HCEC 1CT (cell line): ENCODE measurements around the gene FCSK.

ENCODE experiments used
- DNase-seq: peaks from one replicate; pipeline ENCODE4 v3.0.0-alpha.2; 2017

FCSK gene

GRCh38 chr16:70457446-70458166, 3.2 kb downstream of the FCSK start:
- DNase-seq, result no peak

- DNase-seq, result no peak
Observed at GRCh38 chr16:70460737-70461261, 6.4 kb downstream of the FCSK start.

GRCh38 chr16:70463235-70463634, 8.8 kb downstream of the FCSK start:
- no peak for DNase-seq

- DNase-seq, result no peak
Observed at GRCh38 chr16:70465999-70466804, 11.8 kb downstream of the FCSK start.

GRCh38 chr16:70466805-70467076, 12.3 kb downstream of the FCSK start:
- DNase-seq, result no peak

DNA sequence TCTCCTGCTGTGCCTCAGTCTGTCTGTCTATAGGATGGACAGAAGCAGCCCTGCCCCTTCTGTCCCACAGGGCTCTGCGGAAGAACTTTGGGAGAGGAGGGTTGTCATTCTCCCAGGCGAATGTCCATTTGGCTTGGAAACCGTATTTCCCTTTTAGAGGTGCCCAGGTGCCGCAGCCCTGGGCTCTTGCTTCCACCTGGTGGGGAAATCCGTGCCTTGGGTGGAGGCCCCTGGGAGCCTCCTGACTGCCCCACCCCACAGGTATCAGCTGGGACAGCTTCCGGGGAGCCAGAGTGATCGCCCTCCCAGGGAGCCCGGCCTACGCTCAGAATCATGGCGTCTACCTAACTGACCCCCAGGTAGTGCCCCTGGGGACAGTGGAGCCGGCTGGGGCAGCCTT, 12.7 kb downstream of the FCSK start:
- no peak for DNase-seq

DNA sequence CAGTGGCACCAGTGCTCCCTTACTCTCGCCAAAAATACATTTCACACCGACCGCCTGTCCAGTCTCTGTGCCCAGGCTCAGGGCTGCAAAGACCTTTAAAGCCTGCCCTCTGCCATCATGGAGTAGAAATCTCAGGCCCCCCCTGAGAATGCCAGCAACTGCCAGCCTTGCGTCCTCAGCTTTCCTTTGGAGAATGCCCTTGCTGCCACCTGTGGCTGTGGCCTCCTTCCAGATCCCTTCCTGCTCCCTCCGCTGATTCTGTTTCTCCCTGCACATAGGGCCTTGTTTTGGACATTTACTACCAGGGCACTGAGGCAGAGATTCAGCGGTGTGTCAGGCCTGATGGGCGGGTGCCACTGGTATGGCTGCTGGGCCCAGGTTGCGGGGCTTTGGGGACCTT, 13.2 kb downstream of the FCSK start:
- DNase-seq, result no peak

DNA sequence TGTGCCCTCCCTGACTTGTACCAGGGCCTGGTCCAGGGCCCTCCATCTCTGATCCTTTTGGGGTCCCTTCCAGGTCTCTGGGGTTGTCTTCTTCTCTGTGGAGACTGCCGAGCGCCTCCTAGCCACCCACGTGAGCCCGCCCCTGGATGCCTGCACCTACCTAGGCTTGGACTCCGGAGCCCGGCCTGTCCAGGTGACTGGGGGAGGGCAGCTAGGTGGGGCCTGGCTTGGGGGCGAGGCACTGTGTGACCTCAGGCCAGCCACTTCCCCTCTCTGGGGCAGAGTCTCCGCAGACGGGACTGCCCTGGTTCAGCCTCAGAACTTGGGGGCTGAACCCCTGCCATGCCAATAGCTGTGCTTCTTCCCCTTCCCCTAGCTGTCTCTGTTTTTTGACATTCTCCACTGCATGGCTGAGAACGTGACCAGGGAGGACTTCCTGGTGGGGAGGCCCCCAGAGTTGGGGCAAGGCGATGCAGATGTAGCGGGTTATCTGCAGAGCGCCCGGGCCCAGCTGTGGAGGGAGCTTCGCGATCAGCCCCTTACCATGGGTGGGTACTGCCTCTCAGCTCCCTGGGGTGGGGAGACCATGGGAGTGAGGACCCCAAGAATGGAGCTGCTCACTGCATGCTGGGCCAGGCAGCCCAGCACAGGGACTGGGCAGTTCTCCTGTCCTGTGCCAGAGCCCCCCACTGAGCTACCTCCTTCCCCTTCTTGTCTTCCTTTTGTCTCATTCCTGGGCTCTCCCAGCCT, 14.6 kb downstream of the FCSK start:
- DNase-seq, result no peak

DNA sequence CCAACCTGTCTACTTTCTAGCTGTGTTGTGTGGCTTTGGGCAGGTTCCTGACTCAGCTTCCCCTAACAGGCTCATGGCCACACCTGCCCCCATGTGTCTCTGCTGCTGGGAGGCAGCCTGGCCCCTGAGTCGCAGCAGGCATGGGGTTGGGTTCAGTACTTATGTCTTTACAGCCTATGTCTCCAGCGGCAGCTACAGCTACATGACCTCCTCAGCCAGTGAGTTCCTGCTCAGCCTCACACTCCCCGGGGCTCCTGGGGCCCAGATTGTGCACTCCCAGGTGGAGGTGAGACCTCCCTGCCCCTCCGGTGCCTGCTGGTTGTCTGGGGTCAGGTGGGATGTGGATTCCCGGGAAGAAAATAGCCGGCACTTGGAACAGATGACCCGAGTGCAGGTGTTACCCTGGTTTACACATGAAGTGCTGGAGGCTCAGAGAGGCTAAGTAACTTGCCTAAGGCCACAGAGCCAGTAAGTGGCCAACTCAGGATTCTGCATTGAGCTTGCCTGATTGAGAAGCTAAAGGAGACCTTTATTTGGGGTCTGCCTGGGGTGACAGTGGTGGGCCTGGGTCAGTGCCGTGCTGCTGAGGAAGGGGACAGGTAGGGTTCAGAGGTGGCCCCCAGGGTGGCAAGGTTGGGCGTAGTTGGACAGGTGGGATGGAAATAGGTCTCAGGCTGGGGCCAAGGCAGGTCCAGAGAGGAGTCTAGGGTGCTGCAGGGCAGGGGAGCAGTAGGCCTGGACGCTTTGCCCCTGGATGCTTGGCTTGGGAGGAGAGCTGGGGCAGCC, 15.9 kb downstream of the FCSK start:
- DNase-seq, result no peak

DNA sequence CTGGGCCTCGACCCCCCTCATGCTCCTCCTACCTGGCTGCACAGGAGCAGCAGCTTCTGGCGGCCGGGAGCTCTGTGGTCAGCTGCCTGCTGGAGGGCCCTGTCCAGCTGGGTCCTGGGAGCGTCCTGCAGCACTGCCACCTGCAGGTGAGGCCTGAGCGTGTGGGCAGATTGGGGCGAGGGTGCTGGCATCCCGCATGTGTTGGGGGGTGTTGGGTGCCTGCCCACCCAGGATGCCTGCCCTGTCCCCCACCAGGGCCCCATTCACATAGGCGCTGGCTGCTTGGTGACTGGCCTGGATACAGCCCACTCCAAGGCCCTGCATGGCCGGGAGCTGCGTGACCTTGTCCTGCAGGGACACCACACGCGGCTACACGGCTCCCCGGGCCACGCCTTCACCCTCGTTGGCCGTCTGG, 16.5 kb downstream of the FCSK start:
- DNase-seq, result peak; percentile 32

DNA sequence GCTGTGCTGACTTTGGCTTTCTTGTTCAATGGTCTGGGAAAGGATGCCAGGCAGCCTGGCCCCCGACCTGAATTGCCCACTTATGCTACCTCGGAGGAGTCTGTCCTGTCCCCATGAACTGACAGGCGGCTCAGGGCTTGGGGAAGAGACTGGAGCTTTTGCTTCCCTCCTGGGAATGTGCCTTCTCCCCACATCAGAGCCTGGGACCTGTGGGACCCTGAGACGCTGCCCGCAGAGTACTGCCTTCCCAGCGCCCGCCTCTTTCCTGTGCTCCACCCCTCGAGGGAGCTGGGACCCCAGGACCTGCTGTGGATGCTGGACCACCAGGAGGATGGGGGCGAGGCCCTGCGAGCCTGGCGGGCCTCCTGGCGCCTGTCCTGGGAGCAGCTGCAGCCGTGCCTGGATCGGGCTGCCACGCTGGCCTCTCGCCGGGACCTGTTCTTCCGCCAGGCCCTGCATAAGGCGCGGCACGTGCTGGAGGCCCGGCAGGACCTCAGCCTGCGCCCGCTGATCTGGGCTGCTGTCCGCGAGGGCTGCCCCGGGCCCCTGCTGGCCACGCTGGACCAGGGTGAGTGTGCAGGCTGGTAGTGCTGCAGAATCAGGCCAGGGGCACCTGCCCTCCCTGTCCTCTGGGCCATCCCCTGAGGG, 18.5 kb downstream of the FCSK start:
- DNase-seq, result no peak

GRCh38 chr16:70473446-70474319, 19.3 kb downstream of the FCSK start:
- no peak for DNase-seq

DNA sequence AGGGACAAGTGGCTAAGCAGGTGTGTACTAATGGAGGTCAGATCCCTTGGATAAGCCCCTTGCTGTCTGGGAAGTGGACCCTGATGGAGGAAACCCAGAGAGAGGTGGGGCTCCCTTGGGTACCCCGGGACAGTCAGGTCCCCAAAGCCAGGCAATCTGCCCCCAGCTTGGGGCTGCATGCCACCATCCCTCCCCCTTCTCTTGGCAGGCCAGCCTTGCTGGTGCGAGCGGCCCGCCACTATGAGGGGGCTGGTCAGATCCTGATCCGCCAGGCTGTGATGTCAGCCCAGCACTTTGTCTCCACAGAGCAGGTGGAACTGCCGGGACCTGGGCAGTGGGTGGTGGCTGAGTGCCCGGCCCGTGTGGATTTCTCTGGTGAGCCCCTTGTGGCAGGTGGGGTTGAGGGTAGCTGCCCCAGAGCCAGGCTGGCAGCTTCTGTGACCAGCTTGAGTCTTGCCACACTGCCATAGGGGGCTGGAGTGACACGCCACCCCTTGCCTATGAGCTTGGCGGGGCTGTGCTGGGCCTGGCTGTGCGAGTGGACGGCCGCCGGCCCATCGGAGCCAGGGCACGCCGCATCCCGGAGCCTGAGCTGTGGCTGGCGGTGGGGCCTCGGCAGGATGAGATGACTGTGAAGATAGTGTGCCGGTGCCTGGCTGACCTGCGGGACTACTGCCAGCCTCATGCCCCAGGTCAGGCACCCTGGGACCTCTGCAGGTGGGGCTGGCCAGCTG, 20.1 kb downstream of the FCSK start:
- DNase-seq, result no peak

DNA sequence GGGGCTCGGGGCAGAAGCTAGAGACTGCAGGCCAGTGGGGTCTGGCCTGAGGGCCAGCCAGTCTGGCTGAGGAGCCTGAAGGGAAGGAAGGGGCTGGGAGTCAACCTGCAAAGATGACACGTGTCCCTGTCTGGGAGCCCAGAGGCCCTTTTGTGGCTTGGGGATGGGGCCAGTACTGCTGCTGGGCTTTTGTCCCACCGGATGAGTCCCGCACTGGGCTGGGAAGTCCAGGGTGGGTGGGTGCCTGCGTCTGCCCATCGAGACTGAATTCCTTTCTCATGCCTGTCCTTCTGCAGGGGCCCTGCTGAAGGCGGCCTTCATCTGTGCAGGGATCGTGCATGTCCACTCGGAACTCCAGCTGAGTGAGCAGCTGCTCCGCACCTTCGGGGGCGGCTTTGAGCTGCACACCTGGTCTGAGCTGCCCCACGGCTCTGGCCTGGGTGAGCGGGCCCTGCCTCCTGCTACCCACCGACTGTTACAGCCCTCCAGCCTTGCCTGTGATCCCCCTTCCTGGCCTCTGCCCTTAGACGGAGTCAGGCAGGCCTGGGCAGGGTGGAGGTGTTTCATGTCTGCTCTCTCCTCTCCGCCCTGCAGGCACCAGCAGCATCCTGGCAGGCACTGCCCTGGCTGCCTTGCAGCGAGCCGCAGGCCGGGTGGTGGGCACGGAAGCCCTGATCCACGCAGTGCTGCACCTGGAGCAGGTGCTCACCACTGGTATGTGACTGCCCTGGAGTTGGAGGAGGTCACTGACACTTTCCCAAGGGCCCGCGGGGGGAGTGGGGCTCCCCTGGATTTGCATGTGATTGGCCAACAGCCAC, 20.9 kb downstream of the FCSK start:
- no peak for DNase-seq

DNA sequence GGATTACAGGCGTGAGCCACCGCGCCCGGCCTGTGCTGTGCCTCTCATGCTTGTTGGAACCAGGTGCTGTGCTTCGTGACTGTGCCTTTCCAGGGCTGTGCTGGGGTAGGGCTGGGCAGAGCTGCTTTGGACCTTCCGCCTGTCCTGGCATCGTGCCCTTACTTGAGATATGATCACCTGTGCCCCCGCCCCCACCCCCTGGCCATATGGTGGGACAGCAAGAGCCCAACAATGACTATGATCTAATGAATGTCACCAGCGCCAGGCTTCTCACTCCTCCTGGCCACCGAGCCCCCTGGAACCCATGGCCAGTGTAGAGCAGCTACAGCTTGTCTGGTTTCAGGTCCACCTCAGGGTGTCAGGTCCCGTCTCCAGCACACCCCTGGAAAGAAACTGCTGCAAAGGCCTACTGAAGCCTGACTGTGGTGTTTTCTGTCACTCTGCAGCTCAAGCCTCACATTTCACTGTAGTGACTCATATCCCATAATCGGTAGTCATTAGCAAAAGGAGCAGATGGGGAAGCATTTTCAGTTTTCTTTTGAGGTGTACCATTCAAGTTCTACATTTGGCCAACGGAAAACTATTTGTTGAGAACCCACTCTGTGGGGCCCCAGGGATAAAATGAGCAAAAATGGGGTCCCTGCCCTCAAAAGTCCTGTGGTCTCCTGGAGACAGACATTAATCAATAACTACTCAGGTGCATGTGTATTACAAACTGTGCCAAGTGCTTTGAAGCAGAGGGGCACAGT, 22.1 kb downstream of the FCSK start:
- DNase-seq, result peak; percentile 66

GRCh38 chr16:70478169-70478568, 23.8 kb downstream of the FCSK start:
- no peak for DNase-seq

GRCh38 chr16:70478912-70479341, 24.5 kb downstream of the FCSK start:
- DNase-seq, result no peak
